Effector memory CD8-positive, alpha-beta T cell (primary cell): ENCODE measurements around the gene QSER1.

Source experiments
- ATAC-seq: fragments of 150-1000 bp; cut with Tn5 transposase; replicated peaks from 2 replicates; pipeline ENCODE4 v1.10.0; 2021; ENCODE audit warnings: mild to moderate bottlenecking, moderate library complexity
- DNase-seq, 3 experiments: peaks; one replicate each; pipeline ENCODE4 v3.0.0; 2021
- H3K27ac Mint-ChIP-seq, 2 donors: one replicate each; pipeline ENCODE4 v1.8.0; 2022; ENCODE audit warnings: mild to moderate bottlenecking in 2 of 2, mixed read lengths in 2 of 2, moderate library complexity in 2 of 2
- H3K27me3 Mint-ChIP-seq, 2 donors: one replicate each; pipeline ENCODE4 v1.8.0; 2022; ENCODE audit warnings: mixed read lengths in 2 of 2
- H3K36me3 Mint-ChIP-seq: one replicate; pipeline ENCODE4 v1.8.0; 2022; ENCODE audit warnings: mild to moderate bottlenecking, moderate library complexity, mixed read lengths; ENCODE audit not compliant: insufficient read depth
- H3K4me1 Mint-ChIP-seq, 2 donors: one replicate each; pipeline ENCODE4 v1.8.0; 2022; ENCODE audit warnings: low read depth in 2 of 2, mixed read lengths in 2 of 2
- H3K4me3 Mint-ChIP-seq, 2 donors: one replicate each; pipeline ENCODE4 v1.8.0; 2022; ENCODE audit warnings: mild to moderate bottlenecking in 2 of 2, mixed read lengths in 2 of 2, moderate library complexity in 2 of 2
- H3K9me3 Mint-ChIP-seq, 2 donors: one replicate each; pipeline ENCODE4 v1.8.0; 2022; ENCODE audit warnings: mixed read lengths in 2 of 2

Gene QSER1

DNA sequence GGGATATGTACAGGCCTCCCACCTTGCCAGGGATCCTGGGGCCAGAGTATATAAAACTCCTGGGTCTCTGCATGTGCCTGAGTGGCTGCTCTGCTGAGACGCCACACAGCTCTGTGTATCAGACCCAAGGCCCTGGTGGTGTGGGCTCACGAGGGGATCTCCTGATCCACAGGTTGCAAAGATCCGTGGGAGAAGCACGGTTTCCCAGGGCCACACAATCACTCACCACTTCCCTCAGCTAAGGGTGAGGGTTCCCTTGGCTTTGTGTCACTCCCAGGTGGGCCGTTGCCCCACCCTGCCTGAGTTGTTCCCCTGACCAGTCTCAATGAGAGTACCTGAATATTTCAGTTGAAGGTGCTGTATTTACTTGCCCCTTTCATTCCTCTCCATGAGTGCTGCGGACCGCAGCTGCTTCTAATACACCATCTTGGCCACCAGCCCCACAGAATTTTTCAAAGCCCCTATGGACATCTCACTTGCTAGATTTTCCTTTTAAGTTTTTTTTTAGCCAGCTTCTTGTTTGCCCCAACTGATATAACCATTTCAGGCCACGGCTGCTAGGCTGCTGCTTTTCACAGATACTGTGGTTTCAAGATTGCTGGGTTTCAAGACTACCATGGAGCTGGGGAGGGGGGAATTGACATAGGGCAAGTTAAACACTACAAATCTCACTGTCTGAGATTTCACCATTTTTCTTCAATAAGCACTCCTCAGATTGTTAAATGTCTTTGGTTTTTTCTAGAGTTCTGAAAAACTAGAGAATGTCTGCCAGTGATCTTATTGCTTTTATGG is 109.3 kb downstream of the QSER1 start:
- DNase-seq (no peak), ATAC-seq (no peak)
- Mint-ChIP-seq H3K36me3 (peaks cover 3% of the 10 kb centered on the region), H3K27ac (peak overlapping the region in 1 of 2 donors; percentile 10), H3K4me3 (no peak overlapping the region), H3K27me3 (peaks cover 25 to 32% of the 10 kb centered on the region in 2 donors), H3K9me3 (peaks cover 0 to 7% of the 10 kb centered on the region in 2 donors), H3K4me1 (peaks cover 11 to 15% of the 10 kb centered on the region in 2 donors)

DNA sequence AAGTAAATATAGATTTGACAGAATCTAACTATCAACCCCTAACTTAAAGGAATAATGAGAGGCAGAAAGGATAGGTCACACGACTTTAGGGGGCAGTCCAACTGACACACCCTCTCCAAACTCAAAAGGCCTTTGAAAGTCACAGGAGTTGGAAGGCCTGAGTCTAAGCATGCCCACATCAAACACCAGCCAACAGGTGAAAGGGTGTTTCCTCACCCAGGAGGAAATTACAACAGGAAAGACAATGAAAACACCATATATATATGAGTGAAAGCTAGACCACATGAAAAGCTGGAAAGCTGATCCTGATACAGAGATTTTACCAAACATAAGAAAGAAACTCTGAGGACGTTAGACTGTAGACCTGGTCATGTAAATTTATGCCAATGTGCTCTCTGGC is 112.6 kb downstream of the QSER1 start:
- ATAC-seq = peak; percentile 51
- Mint-ChIP-seq H3K36me3 (no peaks in the 10 kb centered on the region), H3K4me3 (no peak overlapping the region), H3K4me1 (peaks cover 11 to 19% of the 10 kb centered on the region in 2 donors), H3K27me3 (peaks cover 0 to 2% of the 10 kb centered on the region in 2 donors), H3K9me3 (no peaks in the 10 kb centered on the region), H3K27ac (no peak overlapping the region)
- no peak for DNase-seq

DNA sequence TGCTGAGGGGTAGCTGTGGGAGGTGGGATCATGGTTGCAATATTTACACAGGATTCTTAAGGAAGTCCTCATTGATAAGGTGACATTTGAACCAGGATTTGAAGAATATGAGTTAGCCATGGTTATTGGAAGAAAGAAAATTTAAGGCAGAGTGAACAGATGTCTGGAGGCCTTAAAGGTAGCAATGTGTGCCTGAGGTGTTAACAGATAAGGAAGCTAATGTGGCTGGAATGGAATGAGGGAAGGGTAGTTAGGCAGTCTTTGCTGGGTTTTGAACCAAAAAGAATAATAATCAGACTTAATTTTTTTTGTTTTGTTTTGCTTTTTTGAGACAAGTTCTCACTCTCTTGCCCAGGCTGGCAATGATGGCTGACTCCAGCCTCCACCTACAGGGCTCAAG is 113.4 kb downstream of the QSER1 start:
- no peaks in the 10 kb centered on the region for H3K27me3 Mint-ChIP-seq
- no peak overlapping the region for H3K4me3 Mint-ChIP-seq

DNA sequence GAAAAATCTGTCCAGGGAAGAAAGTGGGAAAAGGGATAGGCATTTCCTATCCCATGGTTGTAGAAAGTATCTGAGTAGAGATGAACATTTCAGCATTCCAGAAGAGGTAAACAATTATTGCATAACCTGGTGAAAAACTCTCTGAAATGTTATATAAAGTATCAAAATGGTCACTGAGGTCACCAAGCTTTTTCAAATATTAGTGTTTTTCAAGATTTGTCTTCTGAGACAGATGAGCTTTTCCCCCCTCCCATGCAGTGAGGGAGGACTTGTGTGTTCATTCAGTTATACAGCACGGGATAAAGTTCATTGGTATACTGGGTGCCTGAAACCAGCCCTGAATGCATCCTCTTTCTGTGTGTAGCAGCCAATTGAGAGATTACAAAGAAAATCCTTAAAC is 121.1 kb downstream of the QSER1 start:
- Mint-ChIP-seq H3K36me3 (peaks cover 8% of the 10 kb centered on the region), H3K27me3 (peaks cover 26 to 28% of the 10 kb centered on the region in 2 donors), H3K27ac (no peak overlapping the region), H3K4me3 (no peak overlapping the region), H3K4me1 (peaks cover 7 to 12% of the 10 kb centered on the region in 2 donors), H3K9me3 (no peaks in the 10 kb centered on the region)
- no peak for ATAC-seq
- no peak for DNase-seq

More for the DNA sequence above, 113.4 kb downstream of the QSER1 start:
- no peak overlapping the region for H3K27ac Mint-ChIP-seq
- H3K36me3 Mint-ChIP-seq = no peaks in the 10 kb centered on the region
- ATAC-seq (no peak), DNase-seq (no peak)
- peaks cover 11 to 19% of the 10 kb centered on the region in 2 donors for H3K4me1 Mint-ChIP-seq
- H3K9me3 Mint-ChIP-seq = no peaks in the 10 kb centered on the region

DNA sequence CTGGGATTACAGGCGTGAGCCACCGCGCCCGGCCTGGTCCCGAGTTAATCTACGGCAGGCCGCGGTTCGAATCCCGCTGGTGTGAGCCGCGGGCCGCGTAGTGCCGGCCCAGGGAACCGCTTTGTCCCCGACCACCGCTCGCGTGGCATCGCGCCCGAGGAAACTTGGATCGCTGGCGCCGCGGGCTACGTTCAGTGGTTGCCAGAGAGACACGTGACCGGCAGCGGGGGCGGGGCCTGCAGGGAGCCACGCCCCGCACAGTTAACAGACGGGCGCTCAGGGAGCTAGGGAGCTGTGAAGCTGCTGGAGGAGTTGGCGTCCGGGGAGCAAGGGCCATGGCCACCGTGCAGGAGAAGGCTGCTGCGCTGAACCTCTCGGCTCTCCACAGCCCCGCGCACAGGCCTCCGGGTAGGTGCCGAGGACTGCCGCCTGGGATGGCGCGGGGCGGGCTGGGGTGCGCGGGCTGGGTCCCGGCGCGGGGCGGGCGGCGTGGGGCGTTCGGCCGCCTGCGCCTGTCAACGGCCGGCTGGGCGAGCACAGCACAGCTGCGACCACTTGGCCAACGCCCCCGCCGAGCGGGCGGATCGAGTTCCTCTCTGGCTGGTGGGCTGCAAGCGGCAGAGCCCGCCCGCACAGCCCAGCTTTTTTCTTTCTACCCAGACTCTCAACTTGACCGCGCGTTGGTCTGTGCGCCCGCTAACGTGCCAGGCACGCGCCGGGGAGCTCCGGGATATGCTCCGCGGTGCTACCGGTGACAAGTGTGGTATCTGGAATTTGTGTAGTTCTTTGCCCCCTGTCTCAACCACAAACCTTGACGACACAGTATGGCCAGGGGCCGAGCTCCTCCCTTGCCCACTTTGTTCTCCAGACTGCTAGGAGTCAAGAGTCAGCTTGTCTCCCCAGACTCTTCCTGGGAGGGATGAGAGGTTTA is 123.3 kb downstream of the QSER1 start, which contains the start of gene DEPDC7:
Gene DEPDC7 (plus strand): TSS at position 258 of the 931 bp plus-strand sequence. CDS start 78 bp downstream, at position 336.
- DNase-seq (peak; percentile 65 to 67 (median 66)), ATAC-seq (peak; percentile 77)
- Mint-ChIP-seq H3K9me3 (no peaks in the 10 kb centered on the region), H3K27ac (no peak within 1 kb of the TSS), H3K4me1 (peaks cover 4 to 12% of the 10 kb centered on the region in 2 donors), H3K4me3 (peak within 1 kb of the TSS; percentile 79 to 82), H3K27me3 (peaks cover 36 to 48% of the 10 kb centered on the region in 2 donors), H3K36me3 (peaks cover 8% of the 10 kb centered on the region)

DNA sequence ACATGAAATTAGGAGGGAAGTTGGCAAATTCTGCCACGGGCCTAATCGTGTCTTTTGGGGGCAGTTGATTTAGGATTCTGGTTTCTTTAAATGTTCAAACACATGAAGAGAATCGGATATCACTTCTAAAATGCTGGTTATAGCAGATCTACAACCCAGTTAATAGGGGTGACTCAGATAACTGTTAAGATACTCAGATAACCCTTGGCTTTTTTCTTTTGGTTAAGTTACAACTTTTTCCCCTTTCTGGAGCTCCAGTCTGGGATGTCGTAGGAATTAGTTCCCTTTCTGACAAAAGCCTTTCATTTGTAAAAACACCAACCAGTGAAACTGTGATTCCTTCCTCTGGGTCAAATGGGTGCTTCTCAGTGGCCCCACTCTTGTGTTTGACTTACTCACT is 124.0 kb downstream of the QSER1 start:
- Mint-ChIP-seq H3K36me3 (peaks cover 8% of the 10 kb centered on the region), H3K27me3 (peaks cover 36 to 50% of the 10 kb centered on the region in 2 donors), H3K27ac (no peak overlapping the region), H3K9me3 (no peaks in the 10 kb centered on the region), H3K4me1 (peaks cover 4 to 8% of the 10 kb centered on the region in 2 donors), H3K4me3 (peak overlapping the region; percentile 79 to 82)
- no peak for ATAC-seq
- DNase-seq = no peak

DNA sequence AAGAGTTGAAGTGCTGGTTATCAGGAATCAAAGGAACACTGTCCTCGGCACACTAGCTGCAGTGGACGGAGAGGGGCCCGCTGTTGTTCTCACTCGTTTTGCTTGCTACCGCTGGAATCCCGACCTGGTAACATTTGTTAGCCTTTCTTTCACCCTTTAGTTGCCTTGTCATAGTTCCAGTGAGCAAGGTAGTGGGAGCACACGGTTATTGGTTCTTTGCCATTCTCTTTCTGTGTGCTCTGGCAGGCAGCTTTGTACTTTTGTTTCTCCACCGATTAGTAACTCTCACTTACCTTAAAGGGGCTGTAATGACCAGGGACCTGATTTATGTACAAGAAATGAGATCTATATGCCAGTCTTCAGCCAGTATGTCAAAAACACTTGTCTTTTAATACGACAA is 124.9 kb downstream of the QSER1 start:
- Mint-ChIP-seq H3K27me3 (peaks cover 36 to 50% of the 10 kb centered on the region in 2 donors), H3K27ac (no peak overlapping the region), H3K36me3 (peaks cover 8% of the 10 kb centered on the region)

DNA sequence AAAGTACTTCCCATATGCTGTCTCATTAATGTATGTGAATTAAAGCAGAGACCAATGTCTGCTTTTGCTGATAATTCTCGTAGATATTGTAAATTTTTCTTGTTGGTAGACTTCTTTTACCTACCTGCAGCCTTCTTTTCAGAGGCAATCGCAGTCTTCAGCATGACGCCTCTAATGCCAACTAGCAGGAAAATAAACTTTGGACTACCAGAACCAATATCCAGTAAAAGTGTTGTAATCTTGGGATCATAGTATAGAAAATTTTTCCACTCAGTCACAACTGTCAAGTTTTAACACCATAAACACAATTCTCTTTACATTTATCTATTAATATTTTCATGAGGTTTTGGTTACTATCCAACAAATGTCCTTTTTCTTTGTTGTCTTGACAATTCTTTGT is 125.4 kb downstream of the QSER1 start:
- ATAC-seq = no peak
- no peak for DNase-seq
- Mint-ChIP-seq H3K36me3 (peaks cover 8% of the 10 kb centered on the region), H3K9me3 (no peaks in the 10 kb centered on the region), H3K27ac (no peak overlapping the region), H3K4me1 (peaks cover 4 to 6% of the 10 kb centered on the region in 2 donors), H3K27me3 (peaks cover 36 to 50% of the 10 kb centered on the region in 2 donors), H3K4me3 (no peak overlapping the region)

More for the DNA sequence above, 124.9 kb downstream of the QSER1 start:
- H3K4me3 Mint-ChIP-seq = no peak overlapping the region
- no peaks in the 10 kb centered on the region for H3K9me3 Mint-ChIP-seq
- ATAC-seq (no peak), DNase-seq (no peak)
- H3K4me1 Mint-ChIP-seq = peaks cover 4 to 6% of the 10 kb centered on the region in 2 donors

DNA sequence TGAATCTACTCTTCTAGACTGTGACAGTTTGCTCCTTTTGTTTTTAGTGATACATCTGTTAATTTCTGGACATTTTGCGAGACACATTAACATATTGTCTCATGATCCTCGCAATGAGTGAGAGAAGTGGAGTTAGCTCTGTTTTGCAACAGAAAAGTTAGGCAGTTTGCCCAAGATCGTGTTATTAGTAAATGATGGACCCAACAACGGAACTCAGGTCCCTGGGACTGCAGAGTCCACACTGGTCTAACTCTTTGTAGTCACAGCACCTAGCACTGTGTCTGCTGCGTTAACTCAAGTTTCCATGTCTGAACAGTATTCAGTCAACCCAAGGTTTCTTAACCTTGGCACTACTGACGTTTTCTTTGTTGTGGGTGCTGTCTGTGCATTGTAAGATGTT is 126.2 kb downstream of the QSER1 start:
- Mint-ChIP-seq H3K27ac (no peak overlapping the region), H3K36me3 (peaks cover 8% of the 10 kb centered on the region), H3K9me3 (no peaks in the 10 kb centered on the region), H3K4me1 (peaks cover 4 to 6% of the 10 kb centered on the region in 2 donors), H3K4me3 (no peak overlapping the region), H3K27me3 (peaks cover 36 to 50% of the 10 kb centered on the region in 2 donors)
- ATAC-seq (no peak), DNase-seq (no peak)

DNA sequence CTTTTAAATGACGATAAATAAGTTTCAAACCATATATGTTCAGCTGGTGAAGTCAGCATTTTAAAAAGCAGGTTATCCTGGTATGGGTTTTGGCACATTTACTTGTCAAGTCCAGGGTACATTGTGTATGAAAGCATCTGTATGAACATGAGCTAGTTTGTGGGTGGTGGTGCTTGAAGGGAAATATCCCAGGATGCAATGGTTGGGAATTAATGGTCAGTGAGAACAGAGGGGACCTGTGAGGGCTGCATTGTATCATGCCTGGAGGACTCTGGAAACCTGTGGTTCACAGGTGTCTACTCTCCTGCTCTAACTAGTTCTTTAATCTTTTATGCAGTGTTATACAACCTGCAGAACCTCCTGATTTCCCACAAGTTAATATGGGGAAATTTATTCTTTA is 128.9 kb downstream of the QSER1 start:
- ATAC-seq (no peak), DNase-seq (no peak)
- H3K27ac Mint-ChIP-seq = no peak overlapping the region
- H3K4me1 Mint-ChIP-seq = peaks cover 0 to under 1% of the 10 kb centered on the region in 2 donors
- no peak overlapping the region for H3K4me3 Mint-ChIP-seq
- H3K36me3 Mint-ChIP-seq = no peaks in the 10 kb centered on the region
- no peaks in the 10 kb centered on the region for H3K9me3 Mint-ChIP-seq
- H3K27me3 Mint-ChIP-seq = peaks cover 45 to 60% of the 10 kb centered on the region in 2 donors

DNA sequence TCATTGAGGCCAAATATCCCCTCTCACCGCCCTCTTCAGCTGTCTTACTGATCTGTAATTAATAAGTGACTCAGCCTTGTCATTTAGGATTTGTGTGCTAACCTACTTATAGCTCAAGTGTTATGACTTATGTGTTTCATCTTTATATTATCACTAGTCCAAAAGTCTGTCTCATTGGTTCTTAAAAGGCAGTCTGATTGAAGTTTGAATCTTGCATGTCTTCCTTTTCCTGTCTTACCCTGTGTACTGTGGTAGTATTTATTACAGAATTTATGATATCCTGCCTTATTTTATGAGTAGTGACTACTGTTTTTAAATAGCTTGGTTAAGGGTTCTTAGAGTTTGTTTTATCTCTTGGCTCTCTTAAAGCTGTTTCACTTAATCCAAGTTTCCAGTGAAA is 129.3 kb downstream of the QSER1 start:
- H3K27me3 Mint-ChIP-seq = peaks cover 43 to 60% of the 10 kb centered on the region in 2 donors
- DNase-seq (no peak), ATAC-seq (no peak)
- no peak overlapping the region for H3K27ac Mint-ChIP-seq
- H3K9me3 Mint-ChIP-seq = no peaks in the 10 kb centered on the region
- H3K36me3 Mint-ChIP-seq = no peaks in the 10 kb centered on the region
- H3K4me1 Mint-ChIP-seq = no peaks in the 10 kb centered on the region
- no peak overlapping the region for H3K4me3 Mint-ChIP-seq

DNA sequence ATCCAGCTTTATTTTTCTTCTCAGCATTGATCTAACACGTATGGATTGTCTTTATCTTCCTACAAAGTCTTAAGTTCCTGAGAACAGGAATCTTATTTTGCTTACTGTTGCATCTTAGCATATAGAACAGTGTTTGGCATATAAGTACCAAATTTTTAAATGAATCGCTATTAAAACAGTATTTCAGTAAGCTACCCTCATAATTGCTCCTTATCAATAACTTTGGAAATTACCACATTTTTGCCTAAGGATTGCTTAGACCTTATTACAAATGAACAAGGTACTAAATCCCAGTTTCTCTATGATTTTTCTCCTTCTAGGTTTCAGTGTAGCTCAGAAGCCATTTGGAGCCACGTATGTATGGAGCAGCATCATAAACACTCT is 132.7 kb downstream of the QSER1 start:
- no peaks in the 10 kb centered on the region for H3K9me3 Mint-ChIP-seq
- H3K36me3 Mint-ChIP-seq = no peaks in the 10 kb centered on the region
- H3K27me3 Mint-ChIP-seq = peaks cover 16 to 29% of the 10 kb centered on the region in 2 donors
- no peak overlapping the region for H3K4me3 Mint-ChIP-seq
- DNase-seq (no peak), ATAC-seq (no peak)
- H3K4me1 Mint-ChIP-seq = no peaks in the 10 kb centered on the region
- no peak overlapping the region for H3K27ac Mint-ChIP-seq

DNA sequence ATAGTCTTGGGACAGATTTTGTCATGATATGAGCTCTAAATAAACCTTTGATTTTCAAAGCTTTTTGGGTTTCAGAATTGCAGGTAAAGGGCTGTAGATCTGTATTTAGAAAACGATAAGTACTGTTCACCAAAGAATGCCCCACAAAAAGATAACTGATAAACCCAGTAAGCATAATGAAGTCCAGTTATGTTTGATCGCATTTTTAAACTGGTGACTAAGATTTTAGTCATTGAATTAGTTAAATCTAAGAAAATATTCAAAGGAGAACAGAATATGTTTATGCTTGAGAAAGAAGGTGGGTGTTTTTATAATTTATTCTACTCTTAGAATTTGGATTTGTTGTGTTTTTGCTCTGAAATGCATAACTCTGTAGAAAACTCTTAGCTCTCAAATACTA is 134.6 kb downstream of the QSER1 start:
- H3K27me3 Mint-ChIP-seq = peaks cover 20 to 33% of the 10 kb centered on the region in 2 donors
- no peaks in the 10 kb centered on the region for H3K4me1 Mint-ChIP-seq
- ATAC-seq = no peak
- no peak for DNase-seq
- no peaks in the 10 kb centered on the region for H3K36me3 Mint-ChIP-seq
- no peaks in the 10 kb centered on the region for H3K9me3 Mint-ChIP-seq
- no peak overlapping the region for H3K27ac Mint-ChIP-seq
- no peak overlapping the region for H3K4me3 Mint-ChIP-seq
